GM12875 (cell line): Measurements from ENCODE around the gene PPIE.

Experiments
- H3K4me3 ChIP-seq: one replicate; pipeline ENCODE4 v1.5.1; 2011; ENCODE audit warnings: low read depth, low read length, control low read depth
- TF ChIP-seq, protein P1 (sequence below): IDR thresholded peaks from 2 replicates; pipeline ENCODE4 v1.5.1; 2011; ENCODE audit warnings: low read depth, mild to moderate bottlenecking, control low read depth, inconsistent platforms, low read length, moderate library complexity, borderline replicate concordance; ENCODE audit not compliant: insufficient read depth

PPIE gene

GRCh38 chr1:39720094-39720999, 18.3 kb upstream of the PPIE start:
- TF ChIP-seq, protein P1, sequence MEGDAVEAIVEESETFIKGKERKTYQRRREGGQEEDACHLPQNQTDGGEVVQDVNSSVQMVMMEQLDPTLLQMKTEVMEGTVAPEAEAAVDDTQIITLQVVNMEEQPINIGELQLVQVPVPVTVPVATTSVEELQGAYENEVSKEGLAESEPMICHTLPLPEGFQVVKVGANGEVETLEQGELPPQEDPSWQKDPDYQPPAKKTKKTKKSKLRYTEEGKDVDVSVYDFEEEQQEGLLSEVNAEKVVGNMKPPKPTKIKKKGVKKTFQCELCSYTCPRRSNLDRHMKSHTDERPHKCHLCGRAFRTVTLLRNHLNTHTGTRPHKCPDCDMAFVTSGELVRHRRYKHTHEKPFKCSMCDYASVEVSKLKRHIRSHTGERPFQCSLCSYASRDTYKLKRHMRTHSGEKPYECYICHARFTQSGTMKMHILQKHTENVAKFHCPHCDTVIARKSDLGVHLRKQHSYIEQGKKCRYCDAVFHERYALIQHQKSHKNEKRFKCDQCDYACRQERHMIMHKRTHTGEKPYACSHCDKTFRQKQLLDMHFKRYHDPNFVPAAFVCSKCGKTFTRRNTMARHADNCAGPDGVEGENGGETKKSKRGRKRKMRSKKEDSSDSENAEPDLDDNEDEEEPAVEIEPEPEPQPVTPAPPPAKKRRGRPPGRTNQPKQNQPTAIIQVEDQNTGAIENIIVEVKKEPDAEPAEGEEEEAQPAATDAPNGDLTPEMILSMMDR = no peak
- no peak overlapping the region for H3K4me3 ChIP-seq

DNA sequence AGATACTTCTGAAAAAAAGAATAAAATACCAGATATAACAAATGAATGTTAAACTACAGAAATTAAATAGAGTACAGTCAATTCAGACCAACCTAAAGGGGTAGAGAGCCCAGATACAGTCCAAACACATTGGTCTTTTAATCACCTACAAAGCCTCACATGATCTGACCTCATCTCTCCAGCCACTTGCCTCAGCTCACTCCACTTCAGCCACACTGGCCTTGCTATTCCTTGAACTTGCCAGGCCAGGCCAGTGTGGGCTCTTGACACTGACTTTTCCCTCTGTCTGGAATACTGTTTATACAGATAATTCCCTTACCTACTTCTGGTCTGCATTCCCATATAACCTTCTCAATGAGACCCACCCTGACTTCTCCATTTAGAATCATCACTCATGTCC, 17.0 kb upstream of the PPIE start:
- no peak overlapping the region for H3K4me3 ChIP-seq
- TF ChIP-seq, protein P1 = no peak

GRCh38 chr1:39722495-39722894, 16.2 kb upstream of the PPIE start:
- H3K4me3 ChIP-seq = no peak overlapping the region
- TF ChIP-seq, protein P1 = no peak

- TF ChIP-seq, protein P1 = no peak
- no peak overlapping the region for H3K4me3 ChIP-seq
These were observed 12.1 kb upstream of the PPIE start for GRCh38 chr1:39726600-39726999.

- H3K4me3 ChIP-seq = no peak overlapping the region
- TF ChIP-seq, protein P1 = no peak
These were observed 11.3 kb upstream of the PPIE start for GRCh38 chr1:39727221-39727931.

GRCh38 chr1:39727932-39728317, 10.8 kb upstream of the PPIE start:
- TF ChIP-seq, protein P1 = no peak
- no peak overlapping the region for H3K4me3 ChIP-seq

DNA sequence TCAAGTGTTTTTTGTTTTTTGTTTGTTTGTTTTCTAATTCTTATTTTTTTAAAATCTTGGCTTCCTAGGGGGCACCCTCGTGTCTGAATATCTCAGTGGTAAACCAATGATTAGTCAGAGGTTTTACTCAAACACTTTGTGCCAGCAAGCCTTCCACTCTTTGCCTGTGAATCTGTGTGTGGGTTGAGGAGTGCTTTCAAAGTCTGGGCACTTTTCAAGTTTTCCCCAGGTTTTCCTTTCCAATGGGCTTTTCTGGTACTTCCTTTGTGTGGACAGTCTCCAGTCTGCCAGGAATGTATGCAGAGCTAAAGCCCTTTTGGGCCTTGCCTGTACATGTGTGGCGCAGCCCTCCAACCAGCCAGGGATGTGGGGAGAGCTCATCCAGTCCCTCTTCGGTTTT, 9.7 kb upstream of the PPIE start:
- TF ChIP-seq, protein P1 = no peak
- H3K4me3 ChIP-seq = no peak overlapping the region
